Endothelial cell of umbilical vein (primary cell): ENCODE results near the gene KIAA1671. TPM values are rescaled to one million over a fixed set of nuclear protein-coding genes. Genes with fewer than 3 reads are reported as not detected.
A peak's percentile ranks its signal among the peaks of the same experiment; 100 is the strongest.

Experiments
- BruUV-seq: library from RNA; stranded (reverse); fragments of 400-500 nt; replicated peaks from 2 replicates; lab custom pipeline; 2021; lab: Mats Ljungman, UMichigan
- CTCF ChIA-PET: fragments of 300-600, 350-600 bp; sonication (Branson Sonifier 250); formaldehyde crosslinking; loops from one replicate; lab custom pipeline; 2021; ENCODE audit warnings: antibody characterized with exemption, inconsistent platforms; lab: Charles Lee
- POLR2A ChIA-PET: fragments of 300-600, 350-600 bp; sonication (Branson Sonifier 250); formaldehyde crosslinking; loops from one replicate; lab custom pipeline; 2021; ENCODE audit warnings: antibody characterized with exemption, inconsistent platforms; lab: Charles Lee
- DNase-seq: peaks from one replicate; pipeline ENCODE4 v3.0.0-alpha.2; 2011; ENCODE audit warnings: low read depth, low spot score
- FAIRE-seq: peaks from 2 replicates; lab custom pipeline; 2011; peaks lifted over from hg19 to GRCh38; lab: Jason Lieb, UNC
- H2AFZ ChIP-seq: 2 replicates; pipeline ENCODE4 v1.6.0; 2012; ENCODE audit warnings: low read depth, low read length, control low read depth, inconsistent platforms
- H3K27ac ChIP-seq: 2 replicates; pipeline ENCODE4 v1.5.1; 2011; ENCODE audit warnings: low read depth, mild to moderate bottlenecking, control low read depth, low read length, moderate library complexity; ENCODE audit not compliant: insufficient read depth
- H3K27me3 ChIP-seq, 2 experiments: 2 replicates each; pipeline versions ENCODE4 v1.6.0 to v1.6.1; 2011; ENCODE audit warnings: low read length in 2 of 2, mixed read lengths in 1 of 2; ENCODE audit not compliant: control insufficient read depth in 2 of 2, insufficient read depth in 2 of 2
- H3K36me3 ChIP-seq, 2 experiments: 2 replicates in 1 of 2; 3 replicates in 1 of 2; pipeline ENCODE4 v1.5.1; 2011; ENCODE audit warnings: low read length in 2 of 2, mild to moderate bottlenecking in 1 of 2, moderate library complexity in 1 of 2; ENCODE audit not compliant: control insufficient read depth in 2 of 2, insufficient read depth in 2 of 2; ENCODE audit errors: extremely low read depth in 1 of 2
- H3K4me1 ChIP-seq: 3 replicates; pipeline ENCODE4 v1.5.1; 2011; ENCODE audit warnings: mild to moderate bottlenecking, low read length; ENCODE audit not compliant: control insufficient read depth, insufficient read depth; ENCODE audit errors: extremely low read depth
- H3K4me2 ChIP-seq: 2 replicates; pipeline ENCODE4 v1.6.1; 2011; ENCODE audit warnings: low read length, control low read depth, mixed read lengths; ENCODE audit not compliant: insufficient read depth
- H3K4me3 ChIP-seq, 3 experiments: fragments of 200-600 bp in 1 of 3; sonication (generic), shearing (Covaris generic) in 1 of 3; replicated peaks in 1 of 3; 2 replicates each; pipeline ENCODE4 v1.5.1; 2011 to 2016; ENCODE audit warnings: control low read depth in 3 of 3, low read length in 3 of 3, mild to moderate bottlenecking in 2 of 3, inconsistent platforms in 1 of 3, low read depth in 1 of 3, moderate library complexity in 1 of 3; ENCODE audit not compliant: insufficient read depth in 1 of 3
- H3K79me2 ChIP-seq: 2 replicates; pipeline ENCODE4 v1.6.0; 2012; ENCODE audit warnings: low read length, inconsistent platforms; ENCODE audit not compliant: control insufficient read depth, insufficient read depth
- H3K9ac ChIP-seq: replicated peaks from 2 replicates; pipeline ENCODE3; 2011; ENCODE audit warnings: low read length, control low read depth; ENCODE audit not compliant: insufficient read depth; ENCODE audit errors: extremely low read depth
- H3K9me1 ChIP-seq: replicated peaks from 3 replicates; pipeline ENCODE4 v1.6.0; 2011; ENCODE audit warnings: mild to moderate bottlenecking, low read length; ENCODE audit not compliant: control insufficient read depth, insufficient read depth; ENCODE audit errors: extremely low read depth
- H3K9me3 ChIP-seq: replicated peaks from 2 replicates; pipeline ENCODE4 v1.5.1; 2012; ENCODE audit warnings: low read length, inconsistent platforms; ENCODE audit not compliant: control insufficient read depth, insufficient read depth
- H4K20me1 ChIP-seq: replicated peaks from 2 replicates; pipeline ENCODE3; 2011; ENCODE audit warnings: mild to moderate bottlenecking, low read length; ENCODE audit not compliant: control insufficient read depth, insufficient read depth; ENCODE audit errors: extremely low read depth
- CTCF ChIP-seq, 2 donors: IDR thresholded peaks; 1 replicate in 1 of 2; 2 replicates in 1 of 2; pipeline ENCODE4 v1.5.1; 2011; ENCODE audit warnings: low read length in 2 of 2, mild to moderate bottlenecking in 2 of 2, moderate library complexity in 2 of 2, control low read depth in 1 of 2, inconsistent platforms in 1 of 2, low read depth in 1 of 2; ENCODE audit not compliant: insufficient read depth in 1 of 2; ENCODE audit errors: extremely low read depth in 1 of 2
- FOS ChIP-seq: IDR thresholded peaks from 2 replicates; pipeline ENCODE4 v1.6.1; 2011; ENCODE audit warnings: mild to moderate bottlenecking, low read length, moderate library complexity, borderline replicate concordance; ENCODE audit not compliant: insufficient read depth
- GATA2 ChIP-seq: IDR thresholded peaks from 2 replicates; pipeline ENCODE4 v1.7.0; 2011; ENCODE audit warnings: low read depth, mild to moderate bottlenecking, moderate library complexity, mixed read lengths, low read length; ENCODE audit not compliant: insufficient read length, insufficient read depth
- JUN ChIP-seq: IDR thresholded peaks from 2 replicates; pipeline ENCODE4 v1.6.1; 2011; ENCODE audit warnings: borderline replicate concordance, low read depth; ENCODE audit not compliant: insufficient read length, insufficient read depth
- MAX ChIP-seq: IDR thresholded peaks from 2 replicates; pipeline ENCODE4 v1.6.1; 2011; ENCODE audit not compliant: insufficient read depth, insufficient read length
- MYC ChIP-seq: IDR thresholded peaks from one replicate; pipeline ENCODE4 v1.6.1; 2011; ENCODE audit warnings: mild to moderate bottlenecking, low read depth, low read length
- POLR2AphosphoS5 ChIP-seq: IDR thresholded peaks from 2 replicates; pipeline ENCODE4 v1.6.1; 2012; ENCODE audit warnings: low read depth, mild to moderate bottlenecking, control low read depth, low read length, moderate library complexity; ENCODE audit not compliant: insufficient read depth
- dilution Hi-C: fragments of 300-500 bp; cut with MboI; formaldehyde crosslinking; loops from one replicate; pipeline ENCODE4 v1.15.0; 2019; ENCODE audit warnings: low sequenced_read_pairs; ENCODE audit not compliant: extremely low pct_ligation_motif_present
- intact Hi-C: fragments of 100-400 bp; cut with micrococcal nuclease; formaldehyde crosslinking; loops from one replicate; pipeline ENCODE4 v1.10.0; 2022
- polyA plus RNA-seq, 4 experiments: library from polyadenylated mRNA; depleted of rRNA in 3 of 4; stranded (reverse) in 3 of 4; unstranded in 1 of 4; fragments of >200 nt; gene quantifications; 2 replicates each; pipeline versions ENCODE4 v1.2.1 to v1.2.3, GENCODE V29; 2011 to 2012; ENCODE audit warnings: missing spikeins in 1 of 4
- total RNA-seq: library from RNA; stranded (reverse); gene quantifications from 2 replicates; pipeline ENCODE4 v1.2.3, GENCODE V29; 2021

Gene KIAA1671
- total and polyA plus RNA-seq, 2 donors (not counting 3 experiments of a cell fraction or from before 2014, with no cell fraction given) = 23.1 to 85.1 TPM

- ChIA-PET POLR2A (no interaction called here), CTCF (interaction anchor here (0.9 to 5.4 kb wide), 2 partner anchors 22 to 47 kb away, joined by 3 to 21 read pairs; no protein-coding TSS in a partner anchor)
- no peak for FAIRE-seq
- dilution Hi-C loops = no loop called here
- H3K27me3 ChIP-seq = no peaks in the 10 kb centered on the region
- no peak overlapping the region for H2AFZ ChIP-seq
- intact Hi-C loops = no loop called here
- H3K4me3 ChIP-seq = no peak overlapping the region
- H3K4me1 ChIP-seq = peaks cover 51% of the 10 kb centered on the region
- H3K9ac ChIP-seq = no peak overlapping the region
- DNase-seq = no peak
- no peaks in the 10 kb centered on the region for H3K9me1 ChIP-seq
- no peaks in the 10 kb centered on the region for H3K9me3 ChIP-seq
- no peak for TF ChIP-seq MYC
- no peak for TF ChIP-seq GATA2
- no peak for TF ChIP-seq MAX
- TF ChIP-seq CTCF (IDR thresholded peaks at IDR 0.05; ENCODE audit: extremely low read depth in 1 of 2, insufficient read depth in 1 of 2, low read depth in 1 of 2, low read length in 2 of 2) = no peak
- TF ChIP-seq FOS = no peak
- no peak for TF ChIP-seq POLR2AphosphoS5
- TF ChIP-seq JUN = no peak
- H3K36me3 ChIP-seq = peaks cover 0 to 1% of the 10 kb centered on the region in 2 experiments
- H3K27ac ChIP-seq = peak overlapping the region; percentile 23
- H3K79me2 ChIP-seq = peaks cover 37% of the 10 kb centered on the region
- no peak overlapping the region for H3K4me2 ChIP-seq
- no TSS peak for BruUV-seq
- H4K20me1 ChIP-seq = no peaks in the 10 kb centered on the region
These were observed 28.6 kb downstream of the KIAA1671 start for GRCh38 chr22:24981066-24981465.
